ENCODE results near the gene CGREF1. TPM values are rescaled to one million over a fixed set of nuclear protein-coding genes. Genes with fewer than 3 reads are reported as not detected.

CGREF1 gene
- total RNA-seq, 1 experiment from 2014 or later = 12.9 TPM

DNA sequence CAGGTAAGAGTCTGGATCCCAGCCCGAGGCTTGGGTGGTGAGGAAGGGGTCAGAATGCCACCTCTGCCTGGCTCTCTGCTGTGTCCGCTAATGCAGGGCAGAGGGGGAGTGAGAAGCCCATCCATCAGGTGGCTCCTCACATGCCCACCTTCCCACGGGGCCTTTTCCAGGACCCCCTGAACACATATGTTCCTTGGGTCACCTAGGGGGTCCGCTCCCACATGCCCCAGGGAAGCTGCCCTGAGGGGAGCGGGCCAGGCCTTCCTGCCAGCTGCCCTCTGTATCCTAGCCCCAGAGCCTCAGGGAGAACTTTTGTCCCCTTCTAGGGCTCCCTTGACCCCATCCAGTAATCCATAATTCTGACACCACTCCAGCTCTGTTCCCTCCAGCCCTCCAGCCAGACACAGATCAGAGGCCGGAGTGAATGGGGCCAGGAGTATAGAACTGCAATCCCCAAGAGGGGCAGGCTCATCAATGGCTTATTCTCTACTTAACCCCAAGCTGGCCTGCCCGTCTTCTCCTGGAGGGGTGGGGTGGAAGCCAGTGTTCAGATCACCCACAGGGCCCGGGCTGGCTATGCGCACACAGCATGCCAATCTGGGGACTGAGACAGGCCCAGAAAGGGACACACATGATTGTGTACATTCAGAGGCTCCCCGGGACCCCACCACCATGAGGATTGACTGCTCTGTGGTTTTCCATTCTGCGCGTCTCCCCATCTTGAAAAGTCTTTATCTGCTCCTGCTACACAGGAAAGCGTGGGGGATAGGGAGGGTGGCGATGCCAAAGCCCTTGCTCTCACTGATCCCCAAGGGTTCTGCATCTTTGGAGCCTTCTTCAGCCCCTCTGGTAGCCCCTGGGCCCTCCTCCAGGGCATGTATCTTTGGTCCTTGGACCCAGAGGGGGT is 39.4 kb downstream of the CGREF1 start:
- Mint-ChIP-seq H3K27ac (ENCODE audit: low read depth, unreplicated experiment) (no peak overlapping the region), H3K36me3 (ENCODE audit: insufficient read depth, unreplicated experiment) (no peaks in the 10 kb centered on the region), H3K27me3 (ENCODE audit: insufficient read depth, unreplicated experiment) (peaks cover 28% of the 10 kb centered on the region), H3K9me3 (ENCODE audit: unreplicated experiment) (no peaks in the 10 kb centered on the region), H3K4me1 (ENCODE audit: insufficient read depth, unreplicated experiment) (peaks cover 18% of the 10 kb centered on the region), H3K4me3 (ENCODE audit: unreplicated experiment) (no peak overlapping the region)
- TF ChIP-seq, protein P1, sequence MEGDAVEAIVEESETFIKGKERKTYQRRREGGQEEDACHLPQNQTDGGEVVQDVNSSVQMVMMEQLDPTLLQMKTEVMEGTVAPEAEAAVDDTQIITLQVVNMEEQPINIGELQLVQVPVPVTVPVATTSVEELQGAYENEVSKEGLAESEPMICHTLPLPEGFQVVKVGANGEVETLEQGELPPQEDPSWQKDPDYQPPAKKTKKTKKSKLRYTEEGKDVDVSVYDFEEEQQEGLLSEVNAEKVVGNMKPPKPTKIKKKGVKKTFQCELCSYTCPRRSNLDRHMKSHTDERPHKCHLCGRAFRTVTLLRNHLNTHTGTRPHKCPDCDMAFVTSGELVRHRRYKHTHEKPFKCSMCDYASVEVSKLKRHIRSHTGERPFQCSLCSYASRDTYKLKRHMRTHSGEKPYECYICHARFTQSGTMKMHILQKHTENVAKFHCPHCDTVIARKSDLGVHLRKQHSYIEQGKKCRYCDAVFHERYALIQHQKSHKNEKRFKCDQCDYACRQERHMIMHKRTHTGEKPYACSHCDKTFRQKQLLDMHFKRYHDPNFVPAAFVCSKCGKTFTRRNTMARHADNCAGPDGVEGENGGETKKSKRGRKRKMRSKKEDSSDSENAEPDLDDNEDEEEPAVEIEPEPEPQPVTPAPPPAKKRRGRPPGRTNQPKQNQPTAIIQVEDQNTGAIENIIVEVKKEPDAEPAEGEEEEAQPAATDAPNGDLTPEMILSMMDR (IDR thresholded peaks at IDR 0.05; ENCODE audit: unreplicated experiment) = no peak
- CTCF ChIA-PET = interaction anchor here (0.6 to 1.3 kb wide), 4 partner anchors 12 to 200 kb away, joined by 3 to 10 read pairs (median 3); no protein-coding TSS in a partner anchor
- no peak for DNase-seq (ENCODE audit: unreplicated experiment)
- intact Hi-C loops (cut with micrococcal nuclease) = no loop called here
- BruUV-seq (replicated peaks) = no TSS peak
- POLR2A ChIA-PET = interaction anchor here (1.1 to 3.0 kb wide), 2 partner anchors 8 to 28 kb away, joined by 4 to 18 read pairs; partner anchors contain the start of genes AGBL5 and OST4

DNA sequence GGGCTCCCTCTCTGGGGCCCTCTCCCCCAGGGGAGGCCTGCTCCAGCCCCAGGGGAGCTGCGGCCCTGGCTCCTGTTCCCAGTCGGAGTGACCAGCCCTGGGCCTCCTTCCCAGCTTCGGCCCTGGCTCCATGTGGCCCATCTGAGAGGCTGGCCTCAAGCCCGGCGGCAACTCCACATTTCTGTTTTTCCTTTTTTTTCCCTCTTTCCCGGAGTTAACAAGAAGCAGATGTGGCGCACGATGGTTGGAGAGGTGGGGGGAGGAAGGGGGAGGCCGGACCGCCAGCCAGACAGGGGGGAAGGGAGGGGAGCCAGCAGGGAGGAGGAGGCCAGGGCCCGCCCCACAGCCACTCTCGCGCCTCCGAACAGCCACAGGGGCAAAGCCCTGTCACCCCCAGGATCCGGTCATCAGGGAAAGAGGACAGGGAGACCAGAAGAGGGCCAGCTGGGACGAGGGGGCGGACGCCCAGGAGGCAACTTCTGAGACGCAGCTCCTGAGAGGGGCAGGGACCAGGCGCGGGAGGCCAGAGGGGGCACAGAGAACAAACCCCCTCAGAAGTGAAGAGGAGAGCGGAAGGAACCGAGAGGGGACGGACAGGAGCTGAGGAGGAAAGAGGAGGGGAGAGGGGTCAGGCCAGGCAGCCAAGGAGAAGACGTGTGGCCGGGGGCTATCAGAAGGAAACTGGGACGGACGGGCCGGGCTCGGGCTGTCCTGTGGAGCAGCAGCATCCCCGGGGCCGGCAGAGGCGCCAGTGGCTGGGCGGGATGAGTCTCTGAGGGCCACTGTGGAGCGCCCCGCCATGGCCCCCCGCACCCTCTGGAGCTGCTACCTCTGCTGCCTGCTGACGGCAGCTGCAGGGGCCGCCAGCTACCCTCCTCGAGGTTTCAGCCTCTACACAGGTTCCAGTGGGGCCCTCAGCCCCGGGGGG is 40.4 kb downstream of the CGREF1 start, which contains the start of gene EMILIN1:
Gene EMILIN1, plus strand, starts transcription at position 349 of the 928 bp plus-strand sequence. Its CDS starts 451 bp downstream, at position 800.
- TF ChIP-seq, protein P1 (IDR thresholded peaks at IDR 0.05; ENCODE audit: unreplicated experiment) = no peak
- POLR2A ChIA-PET = interaction anchor here (0.5 to 1.1 kb wide), 4 partner anchors 23 to 378 kb away, joined by 3 to 4 read pairs (median 3); partner anchors contain the start of gene AGBL5
- Mint-ChIP-seq H3K27me3 (ENCODE audit: insufficient read depth, unreplicated experiment) (peaks cover 28% of the 10 kb centered on the region), H3K9me3 (ENCODE audit: unreplicated experiment) (no peaks in the 10 kb centered on the region), H3K27ac (ENCODE audit: low read depth, unreplicated experiment) (peak within 1 kb of the TSS; percentile 20), H3K36me3 (ENCODE audit: insufficient read depth, unreplicated experiment) (no peaks in the 10 kb centered on the region), H3K4me1 (ENCODE audit: insufficient read depth, unreplicated experiment) (peaks cover 18% of the 10 kb centered on the region), H3K4me3 (ENCODE audit: unreplicated experiment) (no peak within 1 kb of the TSS)
- CTCF ChIA-PET = interaction anchor here (0.6 to 0.8 kb wide), 3 partner anchors 11 to 201 kb away, joined by 3 read pairs; no protein-coding TSS in a partner anchor
- intact Hi-C loops (cut with micrococcal nuclease) = no loop called here
- DNase-seq (ENCODE audit: unreplicated experiment) = no peak
- BruUV-seq (replicated peaks) = no TSS peak

DNA sequence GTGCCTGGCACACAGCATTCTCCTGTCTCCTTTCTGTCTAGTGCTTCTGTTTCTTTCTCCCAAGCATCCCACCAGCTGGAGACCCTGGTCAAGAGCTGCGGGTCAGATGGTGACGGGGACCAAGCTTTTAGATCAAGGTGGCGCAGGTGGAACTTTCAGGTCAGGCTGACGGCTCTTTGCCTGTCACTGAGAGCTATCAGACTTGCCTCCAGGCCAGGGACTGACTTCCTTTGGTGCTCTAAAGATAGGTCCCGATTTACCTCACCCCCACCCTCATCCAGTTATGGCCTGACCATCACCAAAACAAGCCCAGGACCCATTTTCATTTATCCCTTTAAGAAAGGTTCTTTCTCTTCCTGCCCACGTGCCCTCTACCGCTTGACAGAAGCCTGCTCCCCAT is 41.7 kb downstream of the CGREF1 start:
- Mint-ChIP-seq H3K27ac (ENCODE audit: low read depth, unreplicated experiment) (no peak overlapping the region), H3K4me3 (ENCODE audit: unreplicated experiment) (no peak overlapping the region), H3K4me1 (ENCODE audit: insufficient read depth, unreplicated experiment) (peaks cover 18% of the 10 kb centered on the region), H3K27me3 (ENCODE audit: insufficient read depth, unreplicated experiment) (peaks cover 28% of the 10 kb centered on the region), H3K9me3 (ENCODE audit: unreplicated experiment) (no peaks in the 10 kb centered on the region), H3K36me3 (ENCODE audit: insufficient read depth, unreplicated experiment) (no peaks in the 10 kb centered on the region)
- intact Hi-C loops (cut with micrococcal nuclease) = no loop called here
- TF ChIP-seq, protein P1 (IDR thresholded peaks at IDR 0.05; ENCODE audit: unreplicated experiment) = no peak
- POLR2A ChIA-PET = interaction anchor here (0.9 to 1.2 kb wide), 2 partner anchors 24 to 27 kb away, joined by 3 to 4 read pairs; no protein-coding TSS in a partner anchor
- CTCF ChIA-PET = interaction anchor here (0.6 to 1.7 kb wide), 2 partner anchors 60 to 293 kb away, joined by 3 read pairs; partner anchors contain the start of genes EIF2B4 and SNX17
- no peak for DNase-seq (ENCODE audit: unreplicated experiment)
- BruUV-seq (replicated peaks) = no TSS peak
